ENCODE data around the gene MCM3AP.
"Not testable (repeated sequence)": the region's sequence is repeated elsewhere in the genome, so short reads cannot be mapped to it uniquely, and the experiment has no call there.

MCM3AP gene

DNA sequence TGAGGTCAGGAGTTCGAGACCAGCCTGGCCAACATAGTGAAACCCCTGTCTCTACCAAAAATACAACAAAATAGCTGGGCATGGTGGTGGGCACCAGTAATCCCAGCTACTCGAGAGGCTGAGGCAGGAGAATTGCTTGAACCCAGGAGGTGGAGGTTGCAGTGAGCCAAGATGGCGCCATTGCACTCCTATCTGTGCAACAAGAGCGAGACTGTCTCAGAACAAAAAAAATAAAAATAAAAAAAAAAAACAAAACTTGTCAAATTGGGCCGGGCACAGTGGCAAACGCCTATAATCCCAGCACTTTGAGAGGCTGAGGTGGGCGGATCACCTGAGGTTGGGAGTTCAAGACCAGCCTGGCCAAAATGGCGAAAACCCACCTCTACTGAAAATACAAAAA is 24.8 kb upstream of the MCM3AP start:
- not testable (repeated sequence) for DNase-seq

DNA sequence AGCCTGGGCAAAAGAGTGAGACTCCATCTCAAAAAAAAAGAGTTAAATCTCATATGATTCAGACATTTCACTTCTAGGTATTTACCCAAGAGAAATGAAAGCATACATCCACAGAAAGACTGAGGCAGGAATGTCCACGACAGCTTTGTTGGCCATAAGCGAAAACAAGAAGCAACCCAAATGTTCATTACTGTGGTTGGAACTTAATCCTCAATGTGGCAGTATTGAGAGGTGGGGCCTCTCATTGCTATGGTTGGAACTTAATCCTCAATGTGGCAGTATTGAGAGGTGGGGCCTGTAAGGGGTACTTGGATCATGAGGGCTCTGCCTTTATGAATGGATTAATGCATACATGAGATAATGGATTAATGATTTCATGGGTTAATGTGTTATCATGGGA is 23.0 kb upstream of the MCM3AP start:
- no peak for DNase-seq

DNA sequence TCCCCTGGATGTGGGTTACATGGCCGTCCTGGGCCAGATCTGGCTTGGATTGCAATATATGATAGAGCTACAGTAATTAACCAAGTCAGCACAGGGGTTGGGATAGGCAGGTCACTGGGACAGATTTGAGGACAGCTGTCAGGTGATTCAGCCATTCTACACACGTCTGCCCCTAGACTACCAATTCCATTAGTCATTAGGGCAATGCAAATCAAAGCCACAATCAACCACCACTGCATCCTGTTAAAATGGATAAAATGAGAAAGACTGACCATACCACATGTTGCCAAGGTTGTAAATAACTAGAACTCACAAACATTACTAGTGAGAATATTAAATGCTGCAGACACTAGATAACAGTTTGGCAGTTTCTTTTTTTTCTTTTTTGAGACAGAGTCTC is 22.2 kb upstream of the MCM3AP start:
- no peak for DNase-seq

DNA sequence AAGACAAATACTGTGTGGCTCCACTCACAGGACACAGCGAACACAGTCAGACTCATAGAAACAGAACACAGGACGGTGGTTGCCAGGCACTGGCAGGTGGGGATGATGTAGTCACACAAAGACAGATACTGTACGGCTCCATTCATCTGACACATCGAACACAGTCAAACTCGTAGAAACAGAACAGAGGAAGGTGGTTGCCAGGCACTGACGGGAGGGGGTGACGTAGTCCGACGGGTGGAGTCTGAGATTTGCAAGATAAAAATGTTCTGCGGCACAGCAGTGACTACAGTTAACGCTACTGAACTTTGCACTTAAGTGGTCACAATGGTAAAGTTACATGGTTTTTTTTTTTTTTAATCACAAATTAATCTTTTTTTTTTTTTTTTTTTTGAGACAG is 19.5 kb upstream of the MCM3AP start:
- no peak for DNase-seq

DNA sequence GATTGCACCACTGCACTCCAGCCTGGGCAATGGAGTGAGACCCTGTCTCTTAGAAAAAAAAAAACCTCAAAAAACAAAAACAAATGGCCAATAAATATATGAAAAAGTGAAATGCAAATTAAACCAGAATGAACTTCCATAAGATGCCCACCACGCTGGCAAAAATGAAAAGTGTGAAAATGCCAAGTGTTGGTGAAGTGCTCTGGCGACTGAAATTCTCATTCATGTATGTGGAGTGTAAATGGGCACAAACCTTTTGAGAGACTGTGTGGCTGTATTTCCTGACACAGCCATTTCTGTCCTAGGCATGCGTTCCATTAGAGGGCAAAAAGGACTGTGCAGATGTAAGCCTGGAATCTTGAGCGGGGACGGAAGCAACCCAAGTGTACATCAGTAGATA is 19.0 kb upstream of the MCM3AP start:
- DNase-seq: no peak

DNA sequence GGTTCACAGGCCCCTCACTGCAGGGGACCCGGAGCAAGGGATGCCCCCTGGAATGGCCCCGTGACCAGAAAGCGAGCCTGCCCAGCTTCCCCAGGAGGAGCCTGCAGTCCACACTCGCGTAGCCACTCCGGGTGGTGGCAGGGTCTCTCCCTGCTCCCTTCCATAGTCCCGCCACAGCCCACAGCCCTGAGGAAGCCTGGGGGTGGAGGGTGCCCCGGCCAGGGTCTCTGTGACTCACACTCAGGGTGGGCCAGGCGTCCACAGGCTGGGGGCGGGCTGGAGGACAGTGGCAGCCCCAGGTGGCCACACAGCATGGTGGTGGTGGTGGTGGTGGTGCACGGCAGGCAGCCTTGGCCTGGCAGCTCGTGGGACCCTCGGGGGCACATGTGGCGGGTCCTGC is 16.3 kb upstream of the MCM3AP start:
- no peak for DNase-seq

DNA sequence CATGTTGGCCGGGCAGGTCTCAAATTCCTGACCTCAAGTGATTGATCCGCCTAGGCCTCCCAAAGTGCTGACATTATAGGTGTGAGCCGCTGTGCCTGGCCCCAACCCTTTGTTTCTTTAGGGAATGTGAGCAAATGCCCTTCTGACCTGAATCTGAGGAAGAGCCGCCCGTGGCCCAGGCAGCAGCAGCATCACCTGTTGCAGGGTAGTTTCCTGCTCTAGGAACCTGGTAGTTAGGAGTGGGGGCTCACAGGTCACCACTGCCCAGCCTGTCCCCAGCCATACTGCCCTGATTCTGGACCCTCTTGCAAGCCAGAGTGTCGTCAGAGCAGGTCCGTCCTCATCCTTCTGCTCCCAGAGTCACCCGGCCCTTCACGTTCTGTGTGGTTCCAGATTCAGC is 13.8 kb upstream of the MCM3AP start:
- DNase-seq: no peak

DNA sequence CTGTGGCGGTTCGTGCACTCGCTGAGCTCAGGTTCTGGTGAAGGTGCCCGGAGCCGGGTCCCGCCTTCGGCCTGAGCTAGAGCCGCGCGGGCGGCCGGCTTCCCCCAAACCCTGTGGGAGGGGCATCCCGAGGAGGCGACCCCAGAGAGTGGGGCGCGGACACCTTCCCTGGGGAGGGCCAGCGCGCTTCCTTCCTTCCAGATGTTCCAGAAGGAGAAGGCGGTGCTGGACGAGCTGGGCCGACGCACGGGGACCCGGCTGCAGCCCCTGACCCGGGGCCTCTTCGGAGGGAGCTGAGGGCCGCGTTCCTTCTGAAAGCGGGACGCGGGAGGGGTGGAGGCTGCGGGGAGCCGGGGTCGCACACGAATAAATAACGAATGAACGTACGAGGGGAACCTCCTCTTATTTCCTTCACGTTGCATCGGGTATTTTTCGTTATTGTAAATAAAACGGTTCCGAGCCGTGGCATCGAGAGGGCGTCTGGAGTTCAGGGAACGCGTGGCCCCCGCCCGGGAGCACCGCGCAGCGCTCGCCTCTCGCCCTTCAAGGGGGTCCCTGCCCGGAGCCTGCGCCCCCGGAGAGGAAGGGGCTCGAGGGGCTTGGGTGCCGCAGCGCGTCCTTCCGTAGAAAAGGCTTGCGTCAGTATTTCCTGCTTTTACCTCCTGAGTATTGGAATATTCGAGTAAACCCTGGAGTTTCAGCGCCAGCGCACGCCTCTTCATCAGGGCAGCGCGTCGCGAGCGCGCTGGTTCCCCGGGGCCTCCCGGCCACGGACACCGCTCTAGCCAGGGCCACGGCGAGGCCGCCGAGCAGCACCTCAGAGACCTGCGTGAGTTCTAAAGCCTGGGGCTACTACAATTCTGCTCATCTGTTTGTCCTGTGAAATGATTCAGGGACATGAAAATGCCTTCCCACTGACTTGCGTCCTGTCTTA is 12.2 kb upstream of the MCM3AP start:
- peak; percentile 64 for DNase-seq

DNA sequence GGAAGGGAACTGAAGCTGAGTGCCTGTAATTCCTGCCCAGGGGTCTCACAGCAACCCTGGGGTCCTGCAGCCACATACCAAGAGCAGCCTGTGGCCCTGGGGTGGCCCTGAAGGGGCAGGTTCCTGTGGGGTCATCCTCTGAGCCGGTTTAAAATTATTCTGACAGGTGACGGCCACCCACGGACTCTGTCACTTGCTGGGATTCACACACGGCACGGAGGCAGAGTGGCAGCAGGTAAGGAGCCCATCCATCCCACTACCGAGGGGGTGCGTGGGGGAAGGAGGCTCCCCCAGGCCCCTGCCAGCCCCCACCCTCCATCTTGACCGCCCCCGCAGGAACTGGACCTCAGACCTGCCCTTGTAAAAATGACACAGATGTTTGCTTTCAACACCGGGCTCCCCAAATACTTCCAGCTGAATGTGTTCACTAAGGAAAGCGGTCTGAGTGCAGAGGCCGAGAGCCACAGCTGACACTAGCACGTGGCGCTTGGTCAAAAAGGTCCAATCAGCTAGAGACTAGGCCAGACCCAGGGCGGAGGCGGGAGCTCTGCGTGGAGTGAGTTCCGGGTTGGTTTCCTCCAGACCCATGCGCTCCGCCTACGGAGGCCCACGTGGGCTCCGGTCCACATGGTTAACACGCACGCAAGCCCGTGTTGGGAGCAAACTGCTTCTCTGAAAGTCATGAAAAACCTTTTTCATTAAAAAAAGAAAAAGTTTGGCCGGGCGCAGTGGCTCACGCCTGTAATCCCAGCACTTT is 10.8 kb upstream of the MCM3AP start:
- peak; percentile 92 for DNase-seq

DNA sequence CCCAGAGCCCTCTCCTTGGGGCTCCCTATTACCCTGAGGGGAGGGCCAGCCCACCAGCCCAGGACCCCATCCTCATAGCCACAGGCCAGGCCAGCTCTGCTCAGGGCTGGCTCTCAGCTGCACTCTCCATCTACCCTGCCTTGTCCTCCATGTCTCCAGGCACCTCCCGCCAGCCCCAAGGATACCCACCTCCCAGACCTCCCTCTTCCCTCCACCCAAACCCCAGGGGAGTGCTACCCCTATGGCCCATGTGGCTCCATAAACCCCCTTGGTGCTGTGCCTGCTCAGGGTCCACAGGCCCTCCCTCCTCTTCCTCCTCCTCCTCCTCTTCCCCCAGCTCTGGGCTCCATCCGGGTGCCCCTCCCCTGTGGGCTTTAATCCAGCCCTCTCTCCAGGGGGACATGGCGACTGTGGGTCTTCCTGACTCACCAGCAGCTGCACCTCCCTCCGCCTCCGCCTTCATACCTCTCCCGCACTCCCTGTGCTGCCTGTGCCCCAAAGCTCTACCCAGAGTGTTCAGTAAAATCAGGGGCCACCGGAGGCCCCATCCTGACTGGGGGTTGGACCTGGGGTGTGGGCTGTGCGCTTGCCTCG is 9.9 kb upstream of the MCM3AP start:
- DNase-seq: peak; percentile 53

DNA sequence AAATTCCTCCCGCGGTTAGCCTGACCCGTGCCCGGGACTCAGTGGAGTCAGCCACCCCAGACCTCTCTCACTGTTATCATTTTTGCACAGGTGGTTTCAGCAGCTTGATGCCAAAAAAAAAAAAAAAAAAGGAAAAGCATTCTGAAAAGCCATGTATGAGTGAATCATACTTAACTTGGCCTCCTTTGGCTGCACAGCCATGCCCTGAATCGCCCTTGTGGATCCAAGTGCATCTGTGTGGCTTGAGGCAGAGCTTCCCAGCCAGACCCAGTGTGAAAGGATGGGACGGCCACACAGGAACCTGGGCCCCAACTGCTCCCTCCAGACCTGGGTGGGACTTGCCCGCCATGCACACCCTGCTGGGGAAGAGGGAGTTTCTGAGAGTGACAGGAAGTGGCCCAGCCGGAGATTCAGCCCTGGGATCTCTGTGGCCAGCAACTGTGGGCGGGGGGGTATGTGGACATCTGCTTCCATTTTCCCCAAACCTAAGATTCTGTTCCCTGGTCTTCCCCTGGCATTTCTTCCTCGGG is 9.3 kb upstream of the MCM3AP start:
- no peak for DNase-seq

DNA sequence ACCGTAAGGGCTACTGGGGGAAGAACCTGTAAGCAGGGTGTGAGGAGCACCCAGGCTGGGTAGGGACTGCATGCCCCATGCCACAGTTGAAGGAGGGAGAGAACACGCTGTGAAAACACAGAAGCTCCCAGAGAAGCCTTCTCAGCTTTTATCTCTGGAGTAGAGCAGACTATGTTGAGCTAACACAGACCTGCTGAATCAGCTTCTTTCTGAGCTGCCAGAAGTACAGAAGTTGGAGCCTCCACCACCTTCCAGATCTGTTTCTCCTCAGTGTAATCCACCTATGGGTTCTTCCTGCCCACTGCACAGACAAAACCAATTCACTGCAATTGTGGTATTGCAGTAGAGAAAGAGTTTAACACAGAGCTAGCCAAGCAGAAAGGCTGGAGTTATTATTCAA is 6.2 kb upstream of the MCM3AP start:
- no peak for DNase-seq

DNA sequence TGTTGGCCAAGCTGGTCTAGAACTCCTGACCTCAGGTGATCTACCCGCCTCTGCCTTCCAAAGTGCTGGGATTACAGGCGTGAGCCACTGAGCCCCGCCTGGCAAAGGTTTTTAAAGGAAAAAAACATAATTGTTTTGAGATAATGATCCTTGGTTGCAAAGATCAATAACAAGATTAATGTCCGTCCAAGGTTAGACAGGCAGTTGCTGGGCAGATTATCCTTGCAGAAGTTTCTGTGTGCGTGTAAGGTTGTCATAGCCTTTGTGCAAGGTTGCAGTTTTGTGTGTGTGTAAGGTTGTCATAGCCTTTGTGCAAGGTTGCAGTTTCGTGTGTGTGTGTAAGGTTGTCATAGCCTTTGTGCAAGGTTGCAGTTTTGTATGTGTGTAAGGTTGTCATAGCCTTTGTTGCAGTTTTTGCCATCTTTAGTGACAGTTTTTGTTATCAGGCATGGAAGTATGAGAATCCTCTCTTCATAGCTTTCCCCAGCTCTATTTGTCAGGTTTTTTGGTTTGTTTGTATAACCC is 4.3 kb upstream of the MCM3AP start:
- DNase-seq: no peak

DNA sequence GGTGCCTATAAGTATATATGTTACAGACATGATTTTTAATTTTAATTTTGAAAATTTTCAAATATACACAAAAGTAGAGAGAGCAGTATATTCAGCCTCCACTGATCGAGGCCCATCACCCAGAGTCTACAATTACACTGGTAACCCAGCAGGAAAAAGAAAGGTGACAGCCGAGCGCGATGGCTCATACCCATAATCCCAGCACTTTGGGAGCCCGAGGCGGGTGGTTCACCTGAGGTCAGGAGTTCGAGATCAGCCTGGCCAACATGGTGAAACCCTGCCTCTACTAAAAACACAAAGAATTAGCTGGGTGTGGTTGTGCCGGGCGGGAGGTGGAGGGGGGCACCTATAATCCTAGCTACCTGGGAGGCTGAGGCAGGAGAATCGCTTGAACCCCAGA is 2.1 kb upstream of the MCM3AP start:
- no peak for DNase-seq

DNA sequence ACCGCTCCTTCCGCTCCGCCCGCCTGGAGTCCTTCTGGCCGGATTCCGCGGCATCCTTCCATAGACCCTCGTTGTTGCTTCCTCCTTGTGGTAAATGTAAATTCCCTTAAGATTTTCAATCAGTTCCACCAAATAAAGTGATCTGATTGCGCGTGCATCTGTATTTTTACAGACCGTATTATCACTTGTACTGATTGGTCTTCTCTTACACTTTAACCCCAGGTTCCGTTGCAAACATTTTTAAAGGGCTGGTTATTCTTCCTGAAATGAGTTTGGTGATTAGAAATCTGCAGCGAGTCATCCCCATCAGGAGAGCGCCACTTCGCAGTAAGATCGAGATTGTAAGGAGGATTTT is 1.2 kb upstream of the MCM3AP start:
- DNase-seq: no peak

DNA sequence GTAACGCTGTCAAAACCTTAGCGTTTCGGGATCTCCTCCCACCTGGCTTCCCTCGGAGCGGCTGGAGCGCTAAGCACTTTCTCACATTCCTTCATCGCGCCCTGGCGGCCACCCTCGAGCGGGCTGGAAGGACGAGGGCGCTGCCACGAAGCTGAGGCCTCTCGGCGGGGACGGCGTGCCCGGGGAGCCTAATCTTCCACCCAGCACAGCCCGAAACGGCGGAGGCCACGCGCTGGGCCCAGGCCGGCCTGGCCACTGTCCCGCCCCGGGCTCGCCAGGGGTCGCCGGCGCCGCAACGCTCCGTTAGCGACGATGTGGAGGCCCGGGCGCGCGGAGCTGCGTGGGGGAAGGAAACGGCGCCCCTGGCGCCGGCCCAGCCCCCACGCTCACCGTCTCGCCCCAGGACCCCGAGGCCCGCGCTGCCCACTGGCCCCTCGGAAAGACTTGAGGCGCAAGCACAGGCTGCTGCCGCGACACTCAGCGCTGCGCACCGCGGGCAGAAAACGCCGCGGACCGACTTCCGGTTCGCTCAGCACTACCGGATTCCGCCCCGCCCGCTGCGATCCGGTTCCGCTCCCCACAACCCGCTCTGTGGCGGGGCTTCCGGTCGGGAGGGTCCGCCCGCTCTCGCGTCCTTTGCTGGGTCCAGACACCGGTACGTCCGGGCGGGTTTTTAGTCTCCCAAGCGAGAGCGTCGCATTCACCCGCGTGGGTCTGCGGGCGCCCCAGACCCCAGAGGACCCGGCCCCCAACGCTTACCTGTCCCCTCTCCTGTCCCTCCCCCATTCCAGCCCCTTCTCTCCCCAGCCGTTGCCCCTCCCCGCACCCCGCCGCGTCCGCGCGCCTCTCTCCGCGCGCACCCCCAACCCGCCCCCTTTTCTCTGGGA is 593 bp upstream of the MCM3AP start, which contains the start of gene YBEY:
Gene YBEY (plus strand): TSS at position 582 of the 887 bp plus-strand sequence. CDS start 572 bp downstream, outside the sequence.
- peak; percentile 95 for DNase-seq

DNA sequence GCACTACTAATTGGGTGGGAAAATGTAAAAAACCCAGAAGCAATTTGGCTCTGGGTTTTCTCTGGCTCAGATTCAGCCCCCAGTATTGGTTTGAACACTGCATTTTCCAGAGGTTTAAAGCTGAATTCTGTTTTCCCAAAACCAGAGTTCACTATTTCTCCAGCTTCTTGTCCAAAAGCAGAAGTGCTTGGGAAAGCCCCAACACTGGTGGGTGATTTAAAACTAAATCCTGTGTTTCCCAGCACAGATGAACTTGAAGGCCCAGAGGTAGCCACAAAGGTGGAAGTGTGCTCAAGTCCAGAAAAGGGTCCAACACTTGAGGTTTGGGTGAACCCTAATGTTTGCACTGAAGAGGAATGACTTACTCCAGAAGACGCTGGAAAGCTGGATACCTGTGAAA is 678 bp downstream of the MCM3AP start:
- DNase-seq: no peak

DNA sequence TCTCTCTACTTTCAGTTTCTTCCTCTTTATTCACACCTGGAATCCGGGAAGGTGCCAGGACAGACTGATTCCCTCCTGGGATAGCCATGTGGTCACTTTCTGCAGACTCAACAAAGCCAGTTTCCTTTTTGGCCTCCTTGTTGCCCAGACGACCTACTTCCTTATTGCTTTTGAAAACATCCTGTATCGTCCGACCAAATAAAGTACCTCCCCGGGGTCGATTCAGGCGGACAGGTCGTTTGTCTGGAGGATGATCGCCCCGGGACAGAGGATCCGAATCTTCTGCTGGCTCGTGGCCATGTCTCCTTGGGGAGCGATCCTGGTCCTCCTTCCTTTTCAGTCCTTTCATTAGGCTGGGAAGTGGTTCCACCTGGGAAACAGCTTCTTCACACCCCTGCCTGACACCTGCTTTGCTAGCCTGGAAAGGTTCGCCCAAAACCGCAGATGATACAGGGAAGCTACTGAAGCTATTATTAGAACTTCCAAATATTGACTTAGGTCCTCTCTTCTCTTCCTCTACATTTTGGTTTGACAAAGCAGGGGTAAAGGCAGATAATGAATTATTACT is 1.2 kb downstream of the MCM3AP start:
- peak; percentile 28 for DNase-seq

DNA sequence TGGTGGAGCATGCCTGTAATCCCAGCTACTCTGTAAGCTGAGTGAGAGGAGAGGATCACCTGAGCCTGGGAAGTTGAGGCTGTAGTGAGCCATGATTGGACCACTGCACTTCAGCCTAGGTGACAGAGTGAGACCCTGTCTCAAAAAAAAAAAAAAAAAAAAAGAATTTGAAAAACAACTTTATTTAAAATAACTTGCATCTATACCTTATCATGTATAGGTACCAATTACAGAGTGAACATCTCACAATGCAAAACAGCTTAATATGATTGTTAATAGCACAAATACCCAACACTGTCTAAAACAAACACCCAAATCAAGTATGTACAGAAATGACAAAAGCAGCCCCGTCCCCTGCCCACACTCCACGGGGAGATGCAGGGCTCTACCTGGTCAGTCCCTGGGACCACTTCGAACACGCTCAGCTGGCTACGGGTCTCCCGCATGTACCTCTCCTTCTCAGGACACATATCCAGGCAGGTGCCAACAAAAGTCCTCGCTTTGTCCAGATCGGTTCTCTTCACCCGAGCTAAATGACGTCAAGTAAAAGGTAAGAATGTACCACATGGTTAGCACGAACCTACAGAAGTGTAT is 10.5 kb downstream of the MCM3AP start:
- DNase-seq: no peak

DNA sequence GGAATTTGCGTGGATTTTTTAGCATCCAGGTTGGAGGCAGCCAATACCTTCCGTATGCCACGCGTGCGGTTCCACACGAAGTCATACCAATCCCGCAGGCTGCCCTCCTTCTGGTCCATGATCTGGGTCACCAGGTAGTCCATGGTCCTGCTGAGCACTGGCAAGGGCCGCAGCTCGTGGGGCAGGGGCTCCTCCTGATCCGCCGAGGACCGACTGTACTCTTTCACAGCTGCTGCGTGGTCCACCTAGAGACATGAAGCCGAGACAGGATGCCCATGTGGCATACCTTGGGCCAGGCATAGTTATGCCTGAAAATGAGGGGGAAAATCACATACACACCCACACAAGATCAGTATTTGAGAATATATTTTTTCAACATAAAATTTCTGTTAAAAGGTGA is 12.1 kb downstream of the MCM3AP start:
- DNase-seq: no peak

DNA sequence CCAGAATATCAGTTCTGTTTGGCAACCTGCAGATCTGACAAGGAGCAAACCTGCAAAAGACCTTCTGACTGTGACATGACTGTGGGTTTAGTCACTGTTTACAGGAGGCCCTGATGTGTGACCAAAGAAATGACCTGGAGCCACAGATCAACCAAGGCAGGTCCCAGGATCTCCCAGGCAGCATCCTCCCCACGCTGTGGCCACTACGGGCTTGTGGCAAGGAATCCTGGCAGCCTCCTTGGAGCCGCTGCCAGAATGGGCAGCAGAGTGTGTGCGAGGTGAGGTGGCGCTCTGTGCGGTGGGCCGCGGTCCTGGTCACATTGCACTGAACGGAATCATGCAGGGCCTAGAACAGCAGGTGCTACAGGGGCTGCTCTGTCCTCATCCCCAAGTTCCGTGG is 15.9 kb downstream of the MCM3AP start:
- no peak for DNase-seq

All from right hindlimb (tissue), 1 donor.